Posterior vena cava (tissue), 2 donors: Measurements from ENCODE around the gene MFSD1. TPM values are rescaled to one million over a fixed set of nuclear protein-coding genes. Genes with fewer than 3 reads are reported as not detected.

ENCODE experiments used
- DNase-seq: peaks from one replicate; pipeline ENCODE4 v3.0.0-alpha.2; 2020; ENCODE audit warnings: low spot score
- intact Hi-C, 2 donors: fragments of 100-400 bp; cut with DNase I; formaldehyde crosslinking; loops; one replicate each; pipeline versions ENCODE4 v1.14.1 to v1.14.2; 2022 to 2023
- long read RNA-seq, 2 donors: library from polyadenylated mRNA; unstranded; transcript quantifications; one replicate each; pipeline ENCODE4 v2.0.0, GENCODE V29; 2020 to 2021
- total RNA-seq, 2 donors: library from RNA; stranded (reverse); fragmentation: NEBNext Ultra II Directional; extraction: Animal tissue kit (Norgen Biotek cat#: 25700); gene quantifications; one replicate each; pipeline ENCODE4 v1.2.1, GENCODE V29; 2021
- donor health status: DM: yes; HTN: yes; CAD: no.
- donor health status: DM: yes; HTN: yes; CAD: no.

MFSD1 gene, protein sequence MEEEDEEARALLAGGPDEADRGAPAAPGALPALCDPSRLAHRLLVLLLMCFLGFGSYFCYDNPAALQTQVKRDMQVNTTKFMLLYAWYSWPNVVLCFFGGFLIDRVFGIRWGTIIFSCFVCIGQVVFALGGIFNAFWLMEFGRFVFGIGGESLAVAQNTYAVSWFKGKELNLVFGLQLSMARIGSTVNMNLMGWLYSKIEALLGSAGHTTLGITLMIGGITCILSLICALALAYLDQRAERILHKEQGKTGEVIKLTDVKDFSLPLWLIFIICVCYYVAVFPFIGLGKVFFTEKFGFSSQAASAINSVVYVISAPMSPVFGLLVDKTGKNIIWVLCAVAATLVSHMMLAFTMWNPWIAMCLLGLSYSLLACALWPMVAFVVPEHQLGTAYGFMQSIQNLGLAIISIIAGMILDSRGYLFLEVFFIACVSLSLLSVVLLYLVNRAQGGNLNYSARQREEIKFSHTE
- total RNA-seq = 10 to 100 TPM; 62.0 to 80.3 TPM
- long read RNA-seq, donor 1, transcript MFSD1-203 (16 exons, 2,423 nt) = major isoform, 28 of 41 reads
- long read RNA-seq, donor 1, partial matches to known transcripts = 6 of 41 reads
- long read RNA-seq, donor 1, other reads (novel, unspliced or antisense) = 3 of 41 reads
- long read RNA-seq, donor 2, transcript MFSD1-215 (15 exons, 2,121 nt) = minor isoform, 12 of 160 reads
- long read RNA-seq, donor 2, transcript MFSD1-203 (16 exons, 2,423 nt) = major isoform, 128 of 160 reads
- long read RNA-seq, donor 2, partial matches to known transcripts = 2 of 160 reads
- long read RNA-seq, donor 2, other reads (novel, unspliced or antisense) = 17 of 160 reads

DNA sequence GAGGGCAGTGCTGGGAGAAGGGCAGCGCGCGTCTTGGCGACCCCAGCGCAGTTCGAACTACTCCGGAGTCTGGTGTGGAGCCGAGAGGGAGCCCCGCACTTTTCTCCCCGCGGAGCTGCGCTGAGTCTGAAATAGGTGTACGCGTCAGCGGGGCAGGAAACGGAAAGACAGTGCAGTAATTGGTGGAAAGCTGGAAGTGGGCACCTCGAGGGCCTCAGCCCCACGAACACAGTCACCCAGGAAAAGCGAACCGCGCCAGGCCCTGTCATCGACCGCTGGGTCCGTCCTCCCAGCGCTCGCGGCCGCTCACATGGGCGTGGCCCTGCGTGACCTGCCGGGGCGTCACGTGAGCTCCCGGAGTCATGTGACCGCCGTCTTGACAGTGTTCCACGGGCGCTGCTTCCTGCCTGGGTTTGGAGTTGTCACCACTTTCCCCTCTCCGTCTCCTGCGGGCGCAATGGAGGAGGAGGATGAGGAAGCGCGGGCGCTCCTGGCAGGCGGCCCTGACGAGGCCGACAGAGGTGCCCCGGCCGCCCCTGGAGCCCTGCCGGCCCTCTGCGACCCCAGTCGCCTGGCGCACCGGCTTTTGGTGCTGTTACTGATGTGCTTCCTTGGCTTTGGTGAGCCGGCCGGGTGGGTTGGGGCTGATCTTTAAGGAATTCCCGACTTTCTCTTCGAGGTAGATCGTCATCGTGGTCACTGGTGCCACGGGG is at the start of gene MFSD1:
Gene MFSD1, plus strand, starts transcription at position 359 of the 713 bp plus-strand sequence. Its CDS starts 99 bp downstream, at position 458.
- intact Hi-C loops = no loop called here
- peak; percentile 99 for DNase-seq

DNA sequence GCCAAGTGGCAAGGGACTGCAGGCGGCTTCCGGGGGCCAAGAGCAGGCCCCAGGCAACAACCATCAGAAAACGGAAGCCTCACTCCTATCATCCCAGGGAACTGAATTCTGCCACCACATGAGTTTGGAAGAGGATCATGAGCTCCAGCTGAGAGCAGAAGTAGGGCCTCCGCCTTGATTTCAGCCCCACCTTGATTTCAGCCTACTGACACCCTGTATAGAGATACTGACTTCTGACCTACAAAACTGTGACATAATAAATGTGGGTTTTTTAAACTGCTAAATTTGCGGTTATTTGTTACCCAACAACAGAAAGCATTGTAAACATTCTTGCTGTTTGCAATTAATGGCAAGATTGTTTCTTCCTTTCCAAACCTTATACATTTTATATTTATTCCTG is 48.0 kb upstream of the MFSD1 start:
- DNase-seq = no peak
- intact Hi-C loops = no loop called here

GRCh38 chr3:158755421-158755820 is 46.4 kb upstream of the MFSD1 start:
- intact Hi-C loops = no loop called here
- DNase-seq = no peak

DNA sequence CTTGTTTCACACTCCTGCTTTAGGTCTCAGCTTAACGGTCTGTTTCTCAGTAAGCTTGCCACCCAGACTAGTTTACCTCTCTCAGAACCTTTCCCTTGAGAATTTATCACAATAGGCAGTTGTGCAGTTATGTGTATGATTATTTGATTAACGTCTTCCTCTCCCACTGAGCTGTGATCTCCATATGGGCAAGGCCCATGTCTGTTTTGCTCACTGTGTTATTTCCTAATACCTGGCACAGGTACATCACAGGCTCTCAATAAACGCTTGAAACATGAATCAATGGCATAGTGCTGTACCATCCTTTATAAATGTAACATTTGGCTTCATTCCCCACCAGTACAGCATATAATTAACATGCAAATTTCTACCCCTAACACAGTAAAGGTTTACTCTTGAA is 40.5 kb upstream of the MFSD1 start:
- intact Hi-C loops = no loop called here
- DNase-seq = no peak

DNA sequence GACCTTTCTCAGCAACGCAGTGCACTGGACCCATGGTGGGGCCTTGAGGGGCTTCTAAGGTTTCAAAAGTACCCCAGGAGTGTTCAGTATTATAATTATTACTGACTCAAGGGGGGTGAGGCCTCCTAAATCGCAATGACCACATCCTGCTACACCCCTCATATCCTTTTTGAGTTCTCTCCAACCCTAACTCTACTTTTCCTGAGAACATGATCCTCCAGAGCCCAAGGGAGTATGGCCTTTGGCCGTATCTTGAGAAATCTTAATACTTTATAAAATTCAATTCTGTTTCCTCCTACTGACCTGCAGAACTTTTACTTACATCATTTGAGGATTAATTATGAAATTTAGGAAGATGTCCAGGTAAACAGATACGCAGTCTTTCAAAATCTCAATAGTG is 39.2 kb upstream of the MFSD1 start:
- DNase-seq = no peak
- intact Hi-C loops = no loop called here

DNA sequence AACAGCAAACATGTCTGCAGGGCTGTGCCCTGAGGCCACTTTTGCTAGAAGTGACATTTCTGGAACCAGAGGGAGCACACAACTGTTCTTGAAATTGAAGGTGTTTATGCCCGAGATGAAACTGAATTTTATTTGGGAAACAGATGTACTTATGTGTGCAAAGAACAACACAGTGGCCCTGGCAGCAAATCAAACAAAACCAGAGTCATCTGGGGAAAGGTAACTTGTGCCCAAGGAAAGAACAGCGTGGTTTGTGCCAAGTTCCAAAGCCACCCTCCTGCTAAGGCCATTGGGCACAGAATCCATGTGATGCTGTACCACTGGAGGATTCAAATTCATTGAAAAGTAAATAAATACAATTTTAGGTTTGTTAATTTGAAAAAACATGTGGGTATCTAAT is 38.4 kb upstream of the MFSD1 start:
- intact Hi-C loops = no loop called here
- DNase-seq = no peak

DNA sequence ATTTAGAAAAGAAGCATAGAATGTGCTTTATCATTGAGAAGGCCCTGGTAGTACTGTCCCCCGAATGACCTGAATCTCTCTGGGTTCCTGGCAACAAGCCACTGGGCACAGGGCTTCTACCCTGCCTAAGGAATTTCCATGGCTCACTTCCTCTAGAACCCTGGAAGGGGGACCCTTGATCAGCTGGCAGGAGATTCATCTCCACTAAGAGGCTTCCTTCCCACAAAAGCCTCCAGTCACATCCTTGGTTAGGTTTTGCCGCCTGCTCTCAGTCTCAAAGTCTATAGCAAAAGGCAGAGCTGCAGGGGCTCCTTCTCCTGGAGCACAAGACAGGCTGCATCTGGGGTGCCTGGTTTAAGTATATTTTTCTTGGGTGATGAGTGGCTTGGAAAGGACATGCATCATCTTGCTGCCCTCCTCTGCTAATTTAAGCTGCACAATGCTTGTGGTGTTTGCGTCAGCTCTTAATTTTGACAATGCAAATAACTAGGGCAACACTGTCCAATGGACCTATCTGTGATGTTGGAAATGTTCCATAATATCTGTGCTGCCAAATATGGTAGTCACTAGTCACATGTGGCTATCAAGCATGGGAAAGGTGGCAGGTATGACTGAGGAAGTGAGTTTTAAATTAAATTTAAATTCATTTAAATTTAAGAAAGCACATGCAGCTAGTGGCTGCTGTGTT is 36.2 kb upstream of the MFSD1 start:
- no peak for DNase-seq
- intact Hi-C loops = no loop called here

DNA sequence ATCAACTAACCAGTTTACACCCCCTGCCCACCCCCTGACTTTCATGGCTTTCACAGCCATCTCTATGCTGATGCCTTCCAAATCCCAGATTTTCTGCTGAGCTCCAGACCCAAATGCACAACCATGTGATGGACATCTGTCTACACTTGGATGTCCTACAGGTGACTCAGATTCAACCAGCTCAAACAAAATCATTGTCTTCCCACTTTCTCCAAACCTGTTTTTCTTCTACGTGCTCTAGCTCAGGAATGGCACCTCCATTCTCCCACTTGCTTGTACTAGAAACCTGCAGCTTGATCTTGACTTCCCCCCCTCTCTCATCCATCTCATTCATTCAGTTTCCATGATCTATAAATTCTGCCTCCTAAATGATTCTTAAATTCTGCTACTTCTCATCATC is 35.5 kb upstream of the MFSD1 start:
- intact Hi-C loops = no loop called here

GRCh38 chr3:158768361-158768787 is 33.5 kb upstream of the MFSD1 start:
- intact Hi-C loops = no loop called here
- DNase-seq = peak; percentile 92

More for the DNA sequence above, 35.5 kb upstream of the MFSD1 start:
- no peak for DNase-seq

DNA sequence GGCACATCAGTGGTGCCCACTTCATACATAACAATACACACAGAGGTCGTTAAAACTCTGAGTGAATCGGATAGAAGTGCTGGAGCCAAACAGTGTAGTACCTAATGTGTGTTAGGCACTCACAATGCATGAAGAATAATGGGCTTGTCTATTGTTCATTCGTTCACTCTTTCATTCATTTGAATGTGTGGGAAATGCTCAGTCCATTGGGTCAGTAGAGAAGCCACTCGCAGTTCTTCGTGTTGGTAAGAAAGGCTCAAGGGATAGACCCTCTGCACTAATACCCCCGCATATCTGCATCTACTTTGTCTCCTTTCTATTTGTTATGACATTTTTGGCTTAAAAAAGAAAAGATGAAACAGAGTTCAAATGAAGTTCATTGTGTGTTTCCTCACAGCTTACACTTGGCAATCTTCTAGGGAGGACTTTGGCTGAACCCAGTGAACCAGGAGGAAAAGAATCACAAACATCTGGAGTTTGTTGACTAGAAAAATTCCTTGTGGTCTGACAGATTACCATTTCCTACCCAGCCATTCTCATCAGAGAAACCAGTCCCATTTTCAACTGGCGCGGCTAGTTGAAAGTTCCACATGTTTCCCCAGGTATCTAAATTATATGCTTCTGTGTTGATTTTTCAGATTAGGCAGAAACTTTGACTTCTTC is 32.8 kb upstream of the MFSD1 start:
- intact Hi-C loops = no loop called here
- no peak for DNase-seq

GRCh38 chr3:158769549-158769948 is 32.3 kb upstream of the MFSD1 start:
- DNase-seq = no peak
- intact Hi-C loops = no loop called here

DNA sequence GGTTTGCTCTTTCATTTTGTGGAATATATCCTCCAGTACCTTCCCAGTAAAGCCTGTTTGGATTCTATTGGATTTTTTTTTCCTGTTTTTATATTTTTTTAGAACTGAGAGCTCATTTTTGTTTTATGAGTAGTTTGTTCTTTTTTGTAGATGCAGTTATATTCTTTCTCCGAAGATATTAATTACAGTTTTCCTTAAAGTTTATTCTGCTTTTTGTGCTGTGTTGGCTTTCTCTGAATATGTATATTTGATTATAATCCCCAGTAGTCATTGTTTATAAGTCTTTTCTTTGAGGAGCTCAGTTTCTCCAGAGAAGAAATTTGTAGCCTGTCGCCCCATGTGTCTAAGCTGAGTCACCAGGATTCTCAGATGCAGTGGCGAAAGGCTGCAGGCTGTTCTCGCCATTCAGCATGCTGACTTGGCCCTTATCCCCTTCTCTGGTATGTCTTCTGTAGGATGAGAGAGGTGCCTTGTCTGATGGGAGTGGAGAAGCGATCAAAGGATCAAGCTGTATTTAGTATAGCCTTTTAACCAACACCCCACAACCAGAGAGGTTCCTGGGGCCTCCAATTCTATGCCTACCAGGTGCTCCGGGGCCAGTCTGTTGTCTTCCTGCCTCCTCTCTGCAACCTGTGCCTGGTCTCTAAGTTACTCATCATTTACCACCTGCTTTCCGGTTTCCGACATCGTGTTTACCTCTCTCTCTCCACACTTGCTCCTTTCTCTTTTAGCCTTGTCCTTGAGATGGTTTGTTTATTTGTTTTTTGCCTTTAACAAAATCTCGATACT is 31.7 kb upstream of the MFSD1 start:
- no peak for DNase-seq
- intact Hi-C loops = no loop called here

DNA sequence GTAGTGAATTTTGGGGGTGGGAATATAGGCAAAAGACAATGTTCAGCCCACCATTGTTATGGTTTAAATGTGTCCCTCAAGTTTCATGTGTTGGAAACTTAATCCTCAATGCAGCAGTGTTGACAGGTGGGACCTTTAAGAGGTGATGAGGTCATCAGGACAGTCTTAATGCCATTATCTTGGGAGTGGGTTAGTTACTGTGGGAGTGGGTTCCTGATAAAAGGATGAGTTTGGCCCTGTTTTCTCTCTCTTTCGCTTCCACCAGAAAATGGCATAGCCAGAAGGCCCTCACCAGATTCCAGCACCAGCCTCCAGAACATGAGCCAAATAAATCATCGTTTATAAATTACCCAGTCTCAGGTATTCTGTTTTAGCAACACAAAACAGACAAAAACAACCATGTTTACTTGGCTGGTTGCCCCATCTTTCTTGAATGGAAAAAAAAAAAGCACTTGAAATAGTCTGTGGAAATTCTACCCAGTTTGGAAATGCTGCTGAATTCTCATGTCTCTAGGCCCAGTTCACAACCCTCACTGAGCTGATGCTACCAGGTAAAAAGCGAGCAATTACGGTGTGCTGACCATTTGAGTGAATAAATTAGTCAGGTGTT is 31.0 kb upstream of the MFSD1 start:
- intact Hi-C loops = no loop called here
- DNase-seq = no peak

DNA sequence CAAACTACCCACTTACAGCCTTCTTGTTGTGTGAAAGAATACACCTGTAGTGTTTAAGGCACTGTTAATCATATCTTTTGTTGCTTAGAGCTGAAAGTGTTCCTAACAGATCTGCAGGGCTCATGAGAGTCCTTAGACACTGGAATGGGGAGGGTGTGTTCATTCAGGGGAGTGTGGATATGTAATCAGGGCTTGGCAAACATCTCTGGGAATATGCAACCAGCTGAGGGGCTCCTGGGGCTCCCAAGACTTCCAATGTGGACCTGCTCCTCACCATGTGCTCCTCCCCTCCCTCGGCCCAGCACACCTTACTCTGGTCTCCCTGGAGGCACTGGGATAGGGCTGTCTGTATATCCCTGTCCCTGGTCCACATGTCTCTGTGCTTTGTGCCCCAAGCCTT is 30.3 kb upstream of the MFSD1 start:
- intact Hi-C loops = no loop called here
- DNase-seq = no peak

DNA sequence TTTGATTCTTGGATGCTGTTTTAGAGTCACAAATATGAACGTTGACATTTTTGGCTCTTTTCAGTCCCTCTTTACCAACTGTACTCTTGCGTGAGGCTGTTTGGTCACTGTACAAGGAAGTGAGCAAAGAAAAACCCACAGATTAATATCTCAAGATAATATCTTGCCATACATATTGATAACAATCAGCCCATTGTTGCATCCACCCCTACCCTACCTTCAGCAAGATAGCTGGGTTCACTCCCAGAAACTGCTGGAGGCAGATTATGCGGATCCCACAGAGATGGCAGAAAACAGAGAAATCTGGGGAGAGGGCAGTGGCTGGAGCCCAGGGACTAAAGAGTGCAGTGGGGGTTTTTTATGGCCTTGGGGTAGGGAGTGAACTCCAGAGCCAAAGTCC is 29.9 kb upstream of the MFSD1 start:
- DNase-seq = no peak
- intact Hi-C loops = no loop called here

DNA sequence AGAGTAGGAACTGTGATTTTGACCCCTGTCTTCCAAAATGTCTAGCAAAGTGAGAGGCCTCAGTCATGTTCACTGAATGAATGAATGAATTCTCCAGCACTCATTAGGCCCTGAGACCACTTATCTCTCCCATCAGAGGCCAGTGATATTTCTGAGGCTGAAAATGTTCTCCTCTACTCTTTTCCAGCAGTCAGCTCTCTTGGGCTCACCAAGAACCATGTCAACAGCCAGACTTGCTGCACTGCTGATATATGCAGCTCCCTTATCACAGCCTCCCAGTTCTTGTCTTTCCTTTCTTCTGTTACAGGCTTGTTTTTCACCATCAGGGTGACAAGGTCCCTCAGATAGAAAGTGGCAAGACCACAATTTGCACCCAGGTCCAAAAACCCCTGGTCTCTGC is 28.7 kb upstream of the MFSD1 start:
- intact Hi-C loops = no loop called here

GRCh38 chr3:158773845-158774830 is 27.7 kb upstream of the MFSD1 start:
- DNase-seq = no peak
- intact Hi-C loops = no loop called here

More for the DNA sequence above, 28.7 kb upstream of the MFSD1 start:
- DNase-seq = no peak
